HG03060 (cell line): ENCODE data around the gene PRLHR.
"Not testable (repeated sequence)": the region's sequence is repeated elsewhere in the genome, so short reads cannot be mapped to it uniquely, and the experiment has no call there.

Experiments
- ATAC-seq: cut with Tn5 transposase; IDR thresholded peaks from one replicate; pipeline ENCODE4 v1.9.1; 2021; ENCODE audit warnings: low read depth, moderate number of reproducible peaks; ENCODE audit not compliant: unreplicated experiment

The PRLHR gene

DNA sequence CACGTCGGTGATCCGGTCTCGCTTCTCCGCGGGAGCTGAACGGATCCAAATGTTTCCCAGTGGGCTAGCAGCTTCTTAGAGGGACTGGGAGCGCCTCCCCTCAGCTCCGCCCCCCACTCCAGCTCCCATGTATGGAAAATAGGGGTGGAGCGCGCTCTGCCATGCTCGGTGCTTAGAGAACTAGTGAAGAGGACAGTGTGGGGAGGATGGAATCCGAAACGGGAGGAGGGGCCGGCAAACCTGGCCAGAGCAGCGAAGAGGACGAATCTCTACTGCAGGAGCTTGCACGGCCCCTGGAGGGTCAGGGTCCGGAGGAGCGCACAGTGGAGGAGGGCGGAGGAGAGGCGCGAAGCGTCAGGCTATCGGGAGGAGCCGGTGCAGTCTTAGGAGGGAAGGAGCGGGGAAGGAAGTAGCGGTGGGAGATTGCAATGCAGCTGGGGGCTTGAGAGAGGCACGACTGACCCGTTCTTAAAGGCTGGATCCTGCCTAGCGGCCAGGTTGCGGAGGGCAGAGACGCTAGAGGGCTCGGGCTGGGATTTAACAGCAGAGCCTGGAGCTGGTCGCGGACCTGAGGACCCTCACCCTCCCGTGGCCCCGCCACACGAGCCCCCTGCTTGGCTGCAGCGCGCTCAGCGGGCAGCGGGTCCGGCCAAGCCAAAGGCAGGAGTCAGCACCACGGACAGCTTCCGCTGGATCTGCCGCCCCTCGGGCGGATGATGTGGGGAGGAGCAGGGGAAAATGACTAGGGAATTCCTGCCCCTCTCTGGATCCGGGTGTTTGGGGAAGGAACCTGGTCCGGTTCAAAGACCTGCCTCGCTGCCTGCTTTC, at the start of gene PRLHR:
TSS of gene PRLHR (minus strand) at position 51 of the 828 bp plus-strand sequence. CDS start 404 bp downstream, outside the sequence.
- ATAC-seq = no peak

DNA sequence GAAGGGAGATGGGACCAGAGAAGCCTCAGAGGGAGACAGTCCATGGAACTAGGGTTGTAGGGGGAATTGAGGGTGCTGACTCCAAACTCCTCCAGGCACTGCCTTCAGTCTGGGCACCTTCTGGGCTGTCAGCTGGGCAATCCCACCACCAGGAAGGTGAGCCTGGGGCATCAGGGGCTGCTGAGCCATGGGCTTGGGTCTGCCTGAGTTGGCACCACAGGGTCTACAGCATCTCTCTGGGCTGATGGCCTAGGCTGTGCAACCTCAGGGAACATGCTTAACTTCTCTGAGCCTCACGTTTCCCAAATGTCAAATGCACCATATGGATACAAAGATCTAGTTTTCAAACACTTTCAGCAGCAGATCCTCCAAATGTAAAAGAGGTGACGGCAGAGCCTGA, 46.8 kb upstream of the PRLHR start:
- ATAC-seq = no peak

DNA sequence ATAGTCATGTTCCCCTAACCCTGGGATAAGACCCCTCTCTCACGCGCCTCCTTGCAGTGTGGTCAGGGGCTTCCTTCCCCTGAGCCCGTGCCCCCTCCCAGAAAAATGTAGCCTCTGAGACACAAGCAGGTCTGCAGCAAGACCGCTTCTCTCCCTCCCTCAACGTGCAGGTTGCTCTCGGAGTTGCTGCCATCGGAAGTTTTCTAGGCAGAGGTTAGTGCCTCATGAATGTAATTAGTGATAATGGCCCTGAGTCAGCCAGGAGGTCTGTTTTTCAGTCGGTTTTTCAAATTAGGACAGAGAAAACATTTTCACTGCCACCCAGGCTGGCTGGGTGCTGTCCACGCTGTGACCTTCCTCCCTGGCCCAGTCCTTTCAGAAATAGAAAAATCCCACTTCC, 43.2 kb upstream of the PRLHR start:
- no peak for ATAC-seq

DNA sequence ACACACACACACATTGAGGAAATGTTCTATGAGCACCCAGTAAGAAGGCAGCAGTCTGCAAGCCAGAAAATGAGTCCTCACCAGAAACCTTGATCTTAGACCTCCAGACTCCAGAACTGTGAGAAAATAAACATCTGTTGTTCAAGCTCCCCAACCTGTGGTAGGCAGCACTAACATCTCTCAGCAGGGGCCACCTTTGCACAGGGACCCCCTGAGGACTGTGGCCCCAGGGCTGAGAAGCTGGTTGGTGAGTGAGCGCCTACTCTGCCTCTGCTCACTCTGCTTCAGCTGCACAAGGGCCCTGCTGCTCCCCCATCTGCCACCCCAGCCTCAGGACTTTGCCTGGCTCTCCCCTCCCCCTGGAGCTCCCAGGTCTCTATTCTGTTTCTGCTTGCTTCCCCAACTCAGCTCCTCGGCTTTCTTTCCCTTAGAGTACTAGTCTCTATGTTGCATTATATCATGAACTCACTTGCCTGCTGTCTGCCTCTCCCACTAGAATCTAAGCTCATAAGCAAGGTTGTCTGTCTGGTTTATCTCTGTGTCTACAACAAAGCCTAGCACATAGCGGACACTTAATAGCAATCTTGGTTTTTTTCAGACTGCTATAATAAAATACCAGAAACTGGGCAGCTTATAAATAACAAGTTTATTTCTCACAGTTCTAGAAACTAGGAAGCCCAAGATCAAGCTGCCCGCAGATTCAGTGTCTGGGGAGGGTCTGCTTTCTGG, 40.4 kb upstream of the PRLHR start:
- ATAC-seq = no peak

DNA sequence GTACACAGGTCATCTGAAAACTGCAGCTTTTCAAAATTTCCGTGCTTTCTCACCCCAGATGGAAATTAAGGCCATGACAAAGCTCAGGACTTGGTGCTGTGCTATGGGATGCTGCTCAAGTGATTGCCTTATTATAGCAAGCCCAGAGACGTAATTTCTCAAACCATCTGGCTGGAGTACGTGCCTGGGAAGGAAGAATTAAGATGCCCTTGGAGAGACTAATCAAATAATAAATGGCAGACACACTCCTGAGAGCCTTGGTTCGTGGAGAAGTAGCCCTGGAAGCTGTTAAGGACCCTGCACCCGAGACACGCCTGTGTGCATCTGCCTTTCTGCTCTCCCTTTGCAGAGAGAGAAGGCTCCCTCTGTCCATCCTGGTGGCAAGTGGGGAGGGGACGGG, 38.3 kb upstream of the PRLHR start:
- no peak for ATAC-seq

DNA sequence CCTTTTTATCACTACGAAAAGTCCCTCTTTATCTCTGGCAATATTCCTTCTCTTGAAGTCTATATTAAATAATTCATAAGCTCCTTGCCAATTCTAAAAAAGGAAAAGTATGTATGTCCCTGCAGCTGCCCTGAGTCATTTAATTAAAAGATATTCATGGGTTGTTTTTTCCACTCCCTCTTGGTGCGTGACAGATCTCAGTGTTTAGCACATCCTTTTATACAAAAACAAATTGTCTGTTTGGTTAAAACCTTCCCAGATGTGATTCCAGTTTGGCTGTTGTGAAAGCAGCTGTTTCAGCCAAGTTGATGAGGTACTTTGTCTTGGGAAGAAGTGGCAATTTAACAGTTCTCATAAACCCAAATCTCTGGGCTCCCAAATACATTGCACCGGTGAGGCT, 33.8 kb upstream of the PRLHR start:
- ATAC-seq = no peak

- ATAC-seq = no peak
Measured at GRCh38 chr10:118628397-118628796, 32.9 kb upstream of the PRLHR start.

DNA sequence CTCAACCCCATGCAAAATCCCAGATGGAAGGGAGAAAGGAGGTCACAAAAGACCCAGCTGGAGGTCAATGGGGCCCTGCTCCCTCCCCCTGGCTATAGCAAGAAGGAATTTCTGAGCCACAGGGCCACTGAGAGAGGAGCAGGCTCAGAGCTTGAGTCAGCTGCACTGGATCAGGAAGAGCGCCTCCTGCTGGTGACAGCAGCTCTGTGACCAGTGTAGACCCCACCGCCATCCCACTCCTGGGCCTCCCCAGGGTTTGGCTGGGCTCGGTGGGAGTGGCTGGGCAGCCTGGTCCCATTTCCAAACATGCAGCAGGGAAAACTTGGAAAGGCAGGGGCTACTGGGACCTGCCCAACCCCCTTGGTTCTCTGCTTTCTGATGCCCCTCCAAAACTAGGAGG, 31.5 kb upstream of the PRLHR start:
- no peak for ATAC-seq

- ATAC-seq = no peak
Measured at GRCh38 chr10:118625504-118625903, 30.1 kb upstream of the PRLHR start.

GRCh38 chr10:118624747-118625146, 29.3 kb upstream of the PRLHR start:
- ATAC-seq = no peak

DNA sequence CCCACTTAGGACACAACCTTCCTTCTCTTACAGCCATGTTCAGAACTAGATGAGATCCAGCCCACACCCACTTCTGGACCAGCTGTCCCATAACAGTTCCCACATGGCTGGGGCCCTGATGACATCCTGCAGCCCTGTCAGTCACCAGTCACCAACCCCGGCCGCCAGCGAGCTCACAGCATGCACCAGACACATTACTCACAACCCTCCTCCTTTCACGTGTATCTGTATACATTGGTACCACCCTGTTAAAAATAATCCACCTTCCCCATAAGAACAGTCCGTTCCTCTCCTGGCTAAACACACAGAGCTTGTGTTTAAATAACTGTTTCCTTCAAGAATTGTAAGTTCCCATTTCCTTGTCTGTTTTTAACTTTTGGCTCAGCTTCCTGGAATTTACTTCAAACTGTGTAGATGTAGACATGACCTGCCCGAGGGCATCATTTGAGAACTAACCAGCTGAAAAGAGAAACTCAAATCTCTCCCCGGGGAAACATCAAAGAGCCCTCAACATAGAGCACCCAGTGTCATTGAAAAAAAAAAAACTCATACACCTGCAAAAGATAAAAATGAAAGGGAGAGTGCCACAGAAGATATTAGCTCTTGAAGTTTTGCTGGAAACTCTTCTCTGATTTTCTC, 26.0 kb upstream of the PRLHR start:
- no peak for ATAC-seq

- not testable (repeated sequence) for ATAC-seq
Measured at GRCh38 chr10:118613863-118614262, 18.4 kb upstream of the PRLHR start.

DNA sequence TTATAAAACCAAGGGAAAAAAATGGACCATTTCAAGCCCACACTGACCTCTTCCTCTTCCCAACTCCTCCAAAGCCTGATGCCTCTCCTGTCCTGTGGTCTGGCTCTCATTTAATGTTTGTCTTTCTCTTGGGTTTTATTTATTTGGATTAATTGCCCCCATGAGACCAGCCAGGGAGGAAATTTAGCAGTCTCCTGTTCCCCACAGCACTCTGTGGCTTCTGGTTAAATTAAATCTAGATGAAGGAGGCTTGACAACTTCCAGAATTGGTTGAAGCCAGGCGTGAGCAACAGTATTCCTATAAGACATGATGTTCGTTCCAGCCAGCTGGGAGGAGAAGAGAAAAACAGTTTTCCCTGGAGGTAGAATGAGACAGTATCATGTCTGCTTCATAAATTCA, 15.1 kb upstream of the PRLHR start:
- no peak for ATAC-seq

DNA sequence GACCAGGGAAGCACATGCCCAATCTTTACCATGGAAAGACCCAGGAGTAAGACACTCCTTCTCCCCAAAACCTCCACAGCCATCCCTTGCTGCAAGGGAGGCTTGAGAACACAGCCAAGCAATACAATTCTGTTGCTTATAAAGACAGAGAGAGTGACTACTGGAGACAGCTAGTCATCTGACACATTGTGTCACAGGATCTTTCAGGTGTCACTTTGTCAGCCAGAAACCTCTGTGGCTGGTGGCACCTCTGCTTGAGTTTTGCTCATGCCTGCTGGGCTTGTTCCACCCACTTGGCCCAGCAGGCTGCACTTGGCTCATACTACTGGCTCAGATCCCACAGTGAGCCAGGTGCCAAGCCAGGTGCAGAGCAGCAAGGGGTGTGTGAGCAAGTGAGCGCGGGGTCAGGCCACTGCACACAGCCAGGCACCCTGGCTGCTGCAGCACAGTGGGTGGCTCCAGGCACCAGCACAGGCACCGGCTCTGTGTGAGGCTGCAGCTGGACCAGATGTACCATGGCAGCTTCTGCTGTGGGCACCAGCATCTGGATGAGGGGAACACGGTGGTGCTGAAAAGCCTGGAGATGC, 12.4 kb upstream of the PRLHR start:
- ATAC-seq = no peak

- ATAC-seq = no peak
Measured at GRCh38 chr10:118605694-118606093, 10.2 kb upstream of the PRLHR start.

DNA sequence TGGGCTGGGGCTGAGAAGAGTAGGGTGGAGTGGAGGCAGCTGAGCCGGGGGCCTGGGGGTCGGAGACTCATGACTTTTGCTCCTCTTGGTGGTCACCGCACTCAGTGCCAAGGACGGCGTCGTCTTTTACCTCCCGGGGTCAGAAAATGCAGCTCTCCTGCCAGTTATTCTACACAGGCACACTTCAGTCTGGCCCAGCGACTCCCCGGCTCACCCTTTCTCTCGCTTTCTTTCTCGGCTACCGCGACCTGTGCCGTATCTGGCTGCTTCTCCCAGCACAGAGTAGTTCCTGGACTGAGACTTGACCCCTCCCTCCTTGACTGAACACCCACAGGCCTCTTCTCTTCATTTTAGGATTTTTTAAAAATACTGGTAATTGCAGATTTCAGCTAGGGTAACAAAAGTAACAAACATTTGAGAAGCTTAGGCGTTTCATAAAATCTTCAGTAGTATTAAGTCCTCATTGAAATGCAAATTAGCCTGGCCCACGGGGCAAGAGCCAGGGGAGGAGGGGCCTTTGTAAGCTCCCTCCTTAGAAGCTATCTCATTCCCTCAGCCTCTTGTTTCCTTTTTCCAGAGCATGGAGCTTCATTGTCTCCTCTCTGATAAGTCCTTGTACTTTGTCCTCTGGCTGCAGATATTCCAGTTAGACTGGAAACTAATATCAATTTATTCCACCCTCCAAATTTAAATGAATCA, 1.1 kb upstream of the PRLHR start:
- ATAC-seq = no peak

DNA sequence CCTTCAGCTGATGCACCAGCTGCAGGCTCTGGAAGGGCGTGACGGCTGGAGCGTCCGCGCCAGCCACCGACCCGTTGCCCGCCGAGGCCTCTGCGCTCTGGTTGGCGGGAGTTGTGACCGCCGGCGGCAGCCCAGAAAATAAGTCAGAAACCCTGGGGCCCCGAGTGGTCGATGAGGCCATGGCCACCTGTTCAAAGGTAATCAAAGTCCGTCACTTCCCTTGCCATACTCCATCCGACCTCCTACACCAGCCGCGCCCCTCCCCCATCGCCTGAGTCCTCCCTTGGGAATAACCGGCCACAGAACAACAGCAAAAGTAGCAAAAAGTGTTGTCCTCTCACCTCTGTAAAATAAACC, 406 bp downstream of the PRLHR start:
- no peak for ATAC-seq

GRCh38 chr10:118594392-118595063, 920 bp downstream of the PRLHR start:
- ATAC-seq = no peak

- no peak for ATAC-seq
Measured at GRCh38 chr10:118592675-118593330, 2.6 kb downstream of the PRLHR start.

DNA sequence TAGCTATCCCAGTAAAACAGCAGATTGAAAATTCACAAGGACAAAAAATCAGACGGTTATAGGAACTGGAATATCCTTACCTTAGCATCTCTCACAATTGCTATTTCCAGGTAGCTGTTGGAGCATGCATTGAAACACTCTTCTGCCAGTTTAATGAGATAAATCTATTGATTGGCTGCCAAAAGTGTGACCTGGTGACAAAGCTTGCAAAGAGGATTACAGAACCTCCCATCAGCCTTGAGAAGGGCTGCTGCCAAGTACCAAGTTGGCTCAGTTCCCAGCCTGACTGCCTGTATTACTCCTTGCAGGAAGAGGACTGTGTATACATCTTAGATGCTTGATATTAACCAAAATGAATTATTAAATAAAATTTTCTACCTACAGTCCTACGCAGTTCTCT, 5.1 kb downstream of the PRLHR start:
- no peak for ATAC-seq
